ENCODE data around the gene LGALS9C.
"Not testable (repeated sequence)": the region's sequence is repeated elsewhere in the genome, so short reads cannot be mapped to it uniquely, and the experiment has no call there.

Gene LGALS9C

GRCh38 chr17:18476508-18477308, at the start of gene LGALS9C:
LGALS9C (plus strand) TSS chr17:18476789; CDS start chr17:18476855, 66 bp downstream.
- DNase-seq (ENCODE audit: low read depth in 2 of 3, low spot score in 2 of 3) = peak in 1 of 3 experiments; percentile 4

DNA sequence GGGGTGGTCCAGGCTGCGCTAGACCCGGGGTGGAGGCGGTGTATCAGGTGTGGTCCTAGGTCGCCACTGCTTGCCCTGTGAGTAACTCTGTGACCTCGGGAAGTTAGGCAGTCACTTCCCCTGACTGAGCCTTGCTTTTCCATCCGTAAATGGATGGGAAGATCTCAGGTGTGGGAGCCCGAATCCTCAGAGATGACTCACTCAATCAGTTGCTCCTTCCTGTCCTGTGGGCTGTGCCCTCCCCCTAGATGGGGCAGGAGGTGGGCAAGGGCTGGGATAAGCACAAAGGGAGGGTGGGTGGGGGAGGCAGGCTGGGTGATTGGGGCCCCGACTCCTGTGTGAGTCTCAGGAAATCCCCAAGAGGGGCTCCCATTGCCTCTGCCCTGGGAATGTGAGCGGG, 44.4 kb upstream of the LGALS9C start:
- not testable (repeated sequence) for DNase-seq (ENCODE audit: low read depth in 2 of 3, low spot score in 2 of 3)

GRCh38 chr17:18439465-18439870, 37.1 kb upstream of the LGALS9C start:
- DNase-seq (ENCODE audit: low read depth in 2 of 3, low spot score in 2 of 3) = not testable (repeated sequence)

GRCh38 chr17:18442093-18442492, 34.5 kb upstream of the LGALS9C start:
- peak in 2 of 3 experiments; percentile 2 to 27 for DNase-seq (ENCODE audit: low read depth in 2 of 3, low spot score in 2 of 3)

DNA sequence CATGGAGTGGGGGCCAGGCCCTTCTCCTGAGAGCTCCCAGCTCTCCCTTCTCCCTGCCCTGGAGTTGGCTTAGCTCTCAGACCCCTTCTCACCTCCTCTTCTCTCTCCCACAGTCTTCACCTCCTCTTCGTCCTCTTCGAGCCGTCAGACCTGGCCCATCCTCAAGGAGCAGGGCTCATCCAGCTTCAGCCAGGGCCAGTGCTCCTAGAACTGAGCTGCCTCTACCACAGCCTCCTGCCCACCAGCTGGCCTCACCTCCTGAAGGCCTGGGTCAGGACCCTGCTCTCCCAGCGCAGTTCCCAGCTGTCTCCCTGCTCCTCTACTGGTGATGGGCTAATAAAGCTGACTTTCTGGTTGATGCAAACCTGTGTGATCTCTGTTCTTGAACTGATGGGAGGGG, 34.1 kb upstream of the LGALS9C start:
- not testable (repeated sequence) for DNase-seq (ENCODE audit: low read depth in 2 of 3, low spot score in 2 of 3)

GRCh38 chr17:18447476-18448205, 28.9 kb upstream of the LGALS9C start:
- DNase-seq (ENCODE audit: low read depth in 2 of 3, low spot score in 2 of 3) = not testable (repeated sequence)

GRCh38 chr17:18448311-18448710, 28.3 kb upstream of the LGALS9C start:
- not testable (repeated sequence) for DNase-seq (ENCODE audit: low read depth in 2 of 3, low spot score in 2 of 3)

DNA sequence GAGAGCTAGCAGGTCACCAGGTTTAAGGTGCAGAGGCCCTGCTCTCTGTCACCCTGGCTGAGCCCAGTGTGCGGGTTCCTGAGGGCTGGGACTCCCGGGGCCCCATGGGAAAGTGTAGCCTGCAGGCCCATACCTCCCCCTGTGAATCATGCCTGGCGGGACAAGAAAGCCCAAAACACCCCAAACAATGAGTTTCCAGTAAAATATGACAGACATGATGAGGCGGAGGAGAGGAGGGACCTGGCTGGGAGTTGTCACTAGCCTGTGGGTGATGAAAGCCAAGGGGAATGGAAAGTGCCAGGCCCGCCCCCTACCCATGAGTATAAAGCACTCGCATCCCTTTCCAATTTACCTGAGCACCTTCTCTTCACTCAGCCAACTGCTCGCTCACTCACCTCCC, 26.8 kb upstream of the LGALS9C start:
- DNase-seq (ENCODE audit: low read depth in 2 of 3, low spot score in 2 of 3) = not testable (repeated sequence)

- not testable (repeated sequence) for DNase-seq (ENCODE audit: low read depth in 2 of 3, low spot score in 2 of 3)
Observed at GRCh38 chr17:18450998-18451397, 25.6 kb upstream of the LGALS9C start.

DNA sequence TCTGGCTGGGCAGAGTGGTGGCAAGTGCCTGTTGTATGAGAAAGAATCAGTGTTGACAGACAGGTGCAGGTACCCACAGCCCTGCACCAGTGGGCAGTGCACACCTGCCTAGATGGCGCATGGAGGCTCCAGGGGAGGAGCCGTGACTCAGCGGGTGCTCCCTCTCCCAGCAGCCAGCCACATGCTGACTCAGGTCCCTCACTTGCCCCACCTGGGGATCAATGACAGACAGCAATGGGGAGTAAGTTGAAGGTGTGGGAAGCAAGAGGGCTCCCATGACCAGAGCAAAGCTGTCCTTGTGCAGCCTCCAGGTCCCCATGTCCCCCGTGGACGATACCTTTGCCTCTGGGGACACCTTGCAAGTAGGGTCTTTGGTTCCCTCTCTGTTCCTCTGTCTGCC, 24.6 kb upstream of the LGALS9C start:
- not testable (repeated sequence) for DNase-seq (ENCODE audit: low read depth in 2 of 3, low spot score in 2 of 3)

GRCh38 chr17:18459035-18459434, 17.6 kb upstream of the LGALS9C start:
- not testable (repeated sequence) for DNase-seq (ENCODE audit: low read depth in 2 of 3, low spot score in 2 of 3)

GRCh38 chr17:18463831-18464502, 12.6 kb upstream of the LGALS9C start:
- not testable (repeated sequence) for DNase-seq (ENCODE audit: low read depth in 2 of 3, low spot score in 2 of 3)

DNA sequence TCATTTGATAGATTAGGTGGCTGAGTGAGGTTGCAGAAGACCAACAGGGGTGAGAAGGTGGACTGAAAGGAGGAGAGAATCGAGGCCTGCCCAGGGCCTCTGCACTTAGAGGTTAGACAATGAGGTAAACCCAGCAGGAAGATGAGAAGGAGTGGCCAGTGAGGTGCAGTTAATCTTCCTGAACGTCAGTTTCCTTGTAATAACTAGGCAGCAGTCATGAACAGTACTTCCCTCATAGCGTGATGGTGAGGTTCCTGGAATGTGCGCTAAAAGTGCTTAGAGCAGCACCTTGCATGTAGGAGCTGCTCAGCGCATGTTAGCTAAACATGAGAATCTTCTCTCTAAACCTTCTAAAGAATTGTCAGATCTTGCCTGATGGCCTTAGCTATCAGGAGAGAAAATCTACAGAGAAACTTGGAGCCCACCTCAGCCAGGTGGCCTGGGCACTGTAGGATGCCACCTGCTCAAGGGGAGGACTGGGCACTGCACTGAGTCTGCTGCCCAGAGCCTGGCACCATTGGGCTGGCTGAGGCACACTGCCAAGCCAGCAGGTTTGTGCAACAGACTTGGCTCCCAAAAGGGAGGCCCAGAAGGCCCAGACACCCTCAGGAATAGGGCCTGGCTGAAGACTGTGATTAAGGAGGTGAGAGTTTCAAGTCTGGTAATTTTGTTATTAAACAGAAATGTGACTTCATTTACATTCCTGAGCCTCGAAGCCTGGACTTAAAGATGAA, 10.2 kb upstream of the LGALS9C start:
- DNase-seq (ENCODE audit: low read depth in 2 of 3, low spot score in 2 of 3) = not testable (repeated sequence)

- not testable (repeated sequence) for DNase-seq (ENCODE audit: low read depth in 2 of 3, low spot score in 2 of 3)
Observed at GRCh38 chr17:18467001-18467400, 9.6 kb upstream of the LGALS9C start.

GRCh38 chr17:18468472-18469171, 8.0 kb upstream of the LGALS9C start:
- not testable (repeated sequence) for DNase-seq (ENCODE audit: low read depth in 2 of 3, low spot score in 2 of 3)

DNA sequence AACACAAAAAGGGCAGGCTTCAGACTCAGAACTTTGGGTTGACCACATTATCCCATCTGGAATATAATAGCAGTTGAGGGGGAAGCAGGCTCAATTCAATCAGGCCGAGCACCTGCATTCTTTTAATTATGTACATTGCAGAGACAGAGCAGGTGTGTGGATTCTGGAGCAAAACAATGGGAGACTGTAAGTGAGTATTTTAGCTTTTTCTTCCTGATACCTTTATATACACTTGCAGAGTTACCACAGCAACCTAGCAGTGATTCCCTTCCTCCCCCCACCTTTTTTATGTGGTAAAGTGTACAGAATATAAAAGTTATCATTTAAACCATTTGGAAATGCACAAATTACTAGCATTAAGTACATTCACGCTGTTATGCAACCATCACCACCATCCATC, 6.8 kb upstream of the LGALS9C start:
- not testable (repeated sequence) for DNase-seq (ENCODE audit: low read depth in 2 of 3, low spot score in 2 of 3)

DNA sequence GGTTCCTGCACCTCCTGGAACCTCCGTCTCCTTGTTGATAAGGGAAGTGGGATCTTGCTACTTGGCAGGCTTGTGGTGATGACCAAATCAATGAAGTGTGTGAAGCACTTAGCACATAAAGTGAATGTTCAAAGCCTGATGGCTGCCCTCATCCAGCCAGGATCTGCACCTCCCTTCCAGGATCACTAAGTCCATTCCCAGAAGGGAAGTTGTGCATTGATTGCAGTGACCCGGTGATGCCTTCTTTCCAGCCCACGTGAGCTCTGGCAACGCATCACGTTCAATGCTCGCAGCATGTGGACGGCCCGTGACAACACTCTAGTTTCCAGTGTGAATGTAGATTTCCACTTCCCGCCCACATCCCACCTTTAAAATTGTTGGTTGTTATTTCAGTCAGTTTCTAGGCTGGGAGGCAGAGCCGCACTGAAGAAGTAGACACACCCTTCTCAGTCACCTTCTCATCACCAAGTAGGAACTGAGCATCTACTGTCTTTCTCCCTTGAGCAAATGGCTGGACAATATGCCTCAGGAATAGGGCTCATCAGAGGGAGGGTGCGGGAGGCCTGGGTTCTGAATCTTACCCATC, 6.2 kb upstream of the LGALS9C start:
- not testable (repeated sequence) for DNase-seq (ENCODE audit: low read depth in 2 of 3, low spot score in 2 of 3)

DNA sequence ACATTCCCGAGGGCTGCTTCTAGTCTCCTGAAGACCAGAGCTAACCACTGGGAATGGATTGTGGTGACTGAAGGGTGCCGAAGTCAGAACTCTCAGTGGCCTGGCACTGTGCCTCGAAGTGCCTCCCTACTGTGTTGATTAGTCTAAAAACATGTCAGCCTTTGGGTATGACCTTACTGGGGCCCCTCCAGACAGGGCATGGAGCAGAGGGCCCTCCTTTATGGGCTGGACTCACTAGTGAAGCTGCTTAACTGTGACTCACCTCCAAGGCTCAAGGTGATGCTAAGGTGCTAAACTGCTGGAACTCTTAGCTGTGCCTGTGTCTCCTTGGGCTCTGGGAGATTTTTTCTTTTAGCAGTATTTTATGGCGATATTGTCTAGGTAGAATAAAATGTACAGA, 2.6 kb upstream of the LGALS9C start:
- not testable (repeated sequence) for DNase-seq (ENCODE audit: low read depth in 2 of 3, low spot score in 2 of 3)

- not testable (repeated sequence) for DNase-seq (ENCODE audit: low read depth in 2 of 3, low spot score in 2 of 3)
Observed at GRCh38 chr17:18474754-18475153, 1.8 kb upstream of the LGALS9C start.

DNA sequence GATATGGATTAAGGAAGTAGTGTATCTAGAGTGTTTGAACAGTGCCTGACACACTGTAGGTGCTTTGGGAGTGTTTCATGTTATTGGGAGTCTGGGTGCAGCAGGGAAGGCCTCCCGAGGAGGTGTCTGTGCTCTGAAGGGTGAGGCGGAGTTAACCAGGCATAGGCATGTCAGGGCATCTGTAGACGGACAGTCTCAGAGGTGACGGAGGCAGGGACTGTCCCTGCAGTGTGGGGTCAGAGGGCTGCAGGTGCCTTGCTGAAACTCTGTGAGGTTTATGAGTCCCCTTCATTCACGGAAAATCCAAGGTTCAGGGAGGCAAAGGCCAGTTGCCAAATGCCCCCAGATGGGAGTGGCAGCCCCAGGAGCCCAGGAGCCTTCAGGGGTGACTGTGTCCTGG, 778 bp downstream of the LGALS9C start:
- not testable (repeated sequence) for DNase-seq (ENCODE audit: low read depth in 2 of 3, low spot score in 2 of 3)

Measured in activated CD8-positive, alpha-beta memory T cell treated with anti-CD3 and anti-CD28 coated beads for 48 hours (primary cell).